Bone marrow (tissue), 2 donors: ENCODE results near the gene SESN2.

Experiments used
- DNase-seq, 2 donors: peaks; one replicate each; lab custom pipeline; 2025; lab: John Stamatoyannopoulos, UW

The SESN2 gene

GRCh38 chr1:28282426-28283407 is 23.4 kb downstream of the SESN2 start:
- no peak for DNase-seq

GRCh38 chr1:28286111-28286510 is 26.8 kb downstream of the SESN2 start:
- DNase-seq: peak in 1 of 2 donors; percentile 15

- no peak for DNase-seq
Measured at GRCh38 chr1:28288487-28288886, 29.2 kb downstream of the SESN2 start.

GRCh38 chr1:28290851-28291250 is 31.5 kb downstream of the SESN2 start:
- DNase-seq: no peak

GRCh38 chr1:28291711-28292110 is 32.4 kb downstream of the SESN2 start:
- DNase-seq: no peak

- no peak for DNase-seq
Measured at GRCh38 chr1:28295936-28296335, 36.6 kb downstream of the SESN2 start.

- no peak for DNase-seq
Measured at GRCh38 chr1:28296401-28297261, 37.3 kb downstream of the SESN2 start.

- DNase-seq: no peak
Measured at GRCh38 chr1:28297826-28298225, 38.5 kb downstream of the SESN2 start.

GRCh38 chr1:28298438-28298837 is 39.1 kb downstream of the SESN2 start:
- DNase-seq: no peak

- DNase-seq: no peak
Measured at GRCh38 chr1:28301368-28302174, 42.3 kb downstream of the SESN2 start.

GRCh38 chr1:28302247-28302646 is 42.9 kb downstream of the SESN2 start:
- no peak for DNase-seq

GRCh38 chr1:28306301-28306949 is 47.1 kb downstream of the SESN2 start:
- no peak for DNase-seq

GRCh38 chr1:28308750-28309149 is 49.4 kb downstream of the SESN2 start:
- no peak for DNase-seq

- no peak for DNase-seq
Measured at GRCh38 chr1:28309702-28310101, 50.4 kb downstream of the SESN2 start.

- DNase-seq: peak in 1 of 2 donors; percentile 11
Measured at GRCh38 chr1:28313702-28314546, 54.6 kb downstream of the SESN2 start.

GRCh38 chr1:28314547-28314941 is 55.2 kb downstream of the SESN2 start:
- DNase-seq: no peak

GRCh38 chr1:28317014-28317413 is 57.7 kb downstream of the SESN2 start:
- no peak for DNase-seq

- DNase-seq: no peak
Measured at GRCh38 chr1:28322194-28322593, 62.9 kb downstream of the SESN2 start.

- DNase-seq: no peak
Measured at GRCh38 chr1:28323720-28324119, 64.4 kb downstream of the SESN2 start.

GRCh38 chr1:28326515-28326914 is 67.2 kb downstream of the SESN2 start:
- no peak for DNase-seq
